WTC11 (cell line): ENCODE data around the gene EFCAB13. TPM values are rescaled to one million over a fixed set of nuclear protein-coding genes. Genes with fewer than 3 reads are reported as not detected.
"Not testable (repeated sequence)": the region's sequence is repeated elsewhere in the genome, so short reads cannot be mapped to it uniquely, and the experiment has no call there.

Experiments used
- ATAC-seq: fragments of 200-7000 bp; cut with Tn5 transposase; 2 replicates; pipeline ENCODE4 v1.10.0; 2021; ENCODE audit warnings: mild to moderate bottlenecking, moderate library complexity
- CTCF ChIA-PET: fragments of 300-600 bp; sonication (Branson Sonifier 250); formaldehyde crosslinking; loops from one replicate; lab custom pipeline; 2021; ENCODE audit warnings: antibody characterized with exemption; lab: Charles Lee
- POLR2A ChIA-PET: fragments of 350-600 bp; sonication (Branson Sonifier 250); formaldehyde crosslinking; loops from one replicate; lab custom pipeline; 2021; ENCODE audit warnings: antibody characterized with exemption; lab: Charles Lee
- DNase-seq: peaks from one replicate; pipeline ENCODE4 v3.0.0; 2021; ENCODE audit warnings: low spot score
- H3K27ac Mint-ChIP-seq: 2 replicates; pipeline ENCODE4 v1.8.0; 2021; ENCODE audit warnings: mixed read lengths
- H3K27me3 Mint-ChIP-seq: 2 replicates; pipeline ENCODE4 v1.8.0; 2021; ENCODE audit warnings: low read depth, mild to moderate bottlenecking, moderate library complexity, mixed read lengths
- H3K36me3 Mint-ChIP-seq: 2 replicates; pipeline ENCODE4 v1.8.0; 2021; ENCODE audit warnings: mixed read lengths
- H3K4me1 Mint-ChIP-seq: 2 replicates; pipeline ENCODE4 v1.8.0; 2022; ENCODE audit warnings: mixed read lengths
- H3K4me3 Mint-ChIP-seq: 2 replicates; pipeline ENCODE4 v1.8.0; 2021; ENCODE audit warnings: mild to moderate bottlenecking, moderate library complexity, mixed read lengths
- H3K9me3 Mint-ChIP-seq: 2 replicates; pipeline ENCODE4 v1.8.0; 2021; ENCODE audit warnings: mixed read lengths
- ARID4B ChIP-seq: sonication (generic); formaldehyde crosslinking; IDR thresholded peaks from 2 replicates; pipeline ENCODE4 v1.8.0; 2023; ENCODE audit warnings: missing genetic modification reagents, mild to moderate bottlenecking, borderline replicate concordance
- ATF3 ChIP-seq: sonication (generic); formaldehyde crosslinking; conservative IDR thresholded peaks from 2 replicates; pipeline ENCODE4 v1.8.1; 2022; ENCODE audit warnings: mild to moderate bottlenecking, missing genetic modification reagents
- CBFB ChIP-seq: sonication (generic); formaldehyde crosslinking; IDR thresholded peaks from 2 replicates; pipeline ENCODE4 v1.8.1; 2022; ENCODE audit warnings: mild to moderate bottlenecking, low read depth, missing genetic modification reagents
- ETV6 ChIP-seq: sonication (generic); formaldehyde crosslinking; IDR thresholded peaks from 2 replicates; pipeline ENCODE4 v1.8.1; 2022; ENCODE audit warnings: mild to moderate bottlenecking, missing genetic modification reagents
- SOX15 ChIP-seq: fragments of 250-450 bp; sonication (Bioruptor Pico); IDR thresholded peaks from 2 replicates; pipeline ENCODE4 v1.9.0; 2021; ENCODE audit warnings: mild to moderate bottlenecking
- SP1 ChIP-seq: sonication (generic); formaldehyde crosslinking; conservative IDR thresholded peaks from 2 replicates; pipeline ENCODE4 v1.8.1; 2022; ENCODE audit warnings: missing genetic modification reagents
- total RNA-seq: library from RNA; stranded (reverse); gene quantifications from 3 replicates; pipeline ENCODE4 v1.2.3, GENCODE V29; 2021
- TF ChIP-seq, protein P1 (sequence below): sonication (generic); formaldehyde crosslinking; IDR thresholded peaks from 2 replicates; pipeline ENCODE4 v1.8.0; 2022; ENCODE audit warnings: mild to moderate bottlenecking, missing genetic modification reagents
- TF ChIP-seq, protein P2 (sequence below): sonication (generic); formaldehyde crosslinking; IDR thresholded peaks from 2 replicates; pipeline ENCODE4 v1.8.1; 2023; ENCODE audit warnings: mild to moderate bottlenecking, missing genetic modification reagents, borderline replicate concordance
- TF ChIP-seq, protein P3 (sequence below): sonication (generic); formaldehyde crosslinking; IDR thresholded peaks from 2 replicates; pipeline ENCODE4 v1.8.1; 2023; ENCODE audit warnings: mild to moderate bottlenecking, missing genetic modification reagents

EFCAB13 gene
- total RNA-seq, 1 experiment from 2014 or later: 3.5 TPM

- TF ChIP-seq ARID4B (0 out of 2 replicates have a peak, but pooled peaks have one; percentile 38), SP1 (CRISPR knock-in tag) (peak; percentile 41; the same call in 1 of the 2 replicates), ETV6 (CRISPR knock-in tag) (no peak), CBFB (no peak), SOX15 (CRISPR knock-in tag) (no peak), ATF3 (0 out of 2 replicates have a peak, but pooled peaks have one; percentile 17)
- TF ChIP-seq, protein P1, sequence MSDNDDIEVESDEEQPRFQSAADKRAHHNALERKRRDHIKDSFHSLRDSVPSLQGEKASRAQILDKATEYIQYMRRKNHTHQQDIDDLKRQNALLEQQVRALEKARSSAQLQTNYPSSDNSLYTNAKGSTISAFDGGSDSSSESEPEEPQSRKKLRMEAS: peak; percentile 29; the same call in 1 of the 2 replicates
- TF ChIP-seq, protein P2, sequence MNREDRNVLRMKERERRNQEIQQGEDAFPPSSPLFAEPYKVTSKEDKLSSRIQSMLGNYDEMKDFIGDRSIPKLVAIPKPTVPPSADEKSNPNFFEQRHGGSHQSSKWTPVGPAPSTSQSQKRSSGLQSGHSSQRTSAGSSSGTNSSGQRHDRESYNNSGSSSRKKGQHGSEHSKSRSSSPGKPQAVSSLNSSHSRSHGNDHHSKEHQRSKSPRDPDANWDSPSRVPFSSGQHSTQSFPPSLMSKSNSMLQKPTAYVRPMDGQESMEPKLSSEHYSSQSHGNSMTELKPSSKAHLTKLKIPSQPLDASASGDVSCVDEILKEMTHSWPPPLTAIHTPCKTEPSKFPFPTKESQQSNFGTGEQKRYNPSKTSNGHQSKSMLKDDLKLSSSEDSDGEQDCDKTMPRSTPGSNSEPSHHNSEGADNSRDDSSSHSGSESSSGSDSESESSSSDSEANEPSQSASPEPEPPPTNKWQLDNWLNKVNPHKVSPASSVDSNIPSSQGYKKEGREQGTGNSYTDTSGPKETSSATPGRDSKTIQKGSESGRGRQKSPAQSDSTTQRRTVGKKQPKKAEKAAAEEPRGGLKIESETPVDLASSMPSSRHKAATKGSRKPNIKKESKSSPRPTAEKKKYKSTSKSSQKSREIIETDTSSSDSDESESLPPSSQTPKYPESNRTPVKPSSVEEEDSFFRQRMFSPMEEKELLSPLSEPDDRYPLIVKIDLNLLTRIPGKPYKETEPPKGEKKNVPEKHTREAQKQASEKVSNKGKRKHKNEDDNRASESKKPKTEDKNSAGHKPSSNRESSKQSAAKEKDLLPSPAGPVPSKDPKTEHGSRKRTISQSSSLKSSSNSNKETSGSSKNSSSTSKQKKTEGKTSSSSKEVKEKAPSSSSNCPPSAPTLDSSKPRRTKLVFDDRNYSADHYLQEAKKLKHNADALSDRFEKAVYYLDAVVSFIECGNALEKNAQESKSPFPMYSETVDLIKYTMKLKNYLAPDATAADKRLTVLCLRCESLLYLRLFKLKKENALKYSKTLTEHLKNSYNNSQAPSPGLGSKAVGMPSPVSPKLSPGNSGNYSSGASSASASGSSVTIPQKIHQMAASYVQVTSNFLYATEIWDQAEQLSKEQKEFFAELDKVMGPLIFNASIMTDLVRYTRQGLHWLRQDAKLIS (CRISPR knock-in tag): no peak
- TF ChIP-seq, protein P3, sequence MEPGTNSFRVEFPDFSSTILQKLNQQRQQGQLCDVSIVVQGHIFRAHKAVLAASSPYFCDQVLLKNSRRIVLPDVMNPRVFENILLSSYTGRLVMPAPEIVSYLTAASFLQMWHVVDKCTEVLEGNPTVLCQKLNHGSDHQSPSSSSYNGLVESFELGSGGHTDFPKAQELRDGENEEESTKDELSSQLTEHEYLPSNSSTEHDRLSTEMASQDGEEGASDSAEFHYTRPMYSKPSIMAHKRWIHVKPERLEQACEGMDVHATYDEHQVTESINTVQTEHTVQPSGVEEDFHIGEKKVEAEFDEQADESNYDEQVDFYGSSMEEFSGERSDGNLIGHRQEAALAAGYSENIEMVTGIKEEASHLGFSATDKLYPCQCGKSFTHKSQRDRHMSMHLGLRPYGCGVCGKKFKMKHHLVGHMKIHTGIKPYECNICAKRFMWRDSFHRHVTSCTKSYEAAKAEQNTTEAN (CRISPR knock-in tag): 0 out of 2 replicates have a peak, but pooled peaks have one; percentile 40
Measured at GRCh38 chr17:47423406-47424295, 99.9 kb downstream of the EFCAB13 start (continued).

- CTCF ChIA-PET, POLR2A ChIA-PET: not testable (repeated sequence)
Measured at GRCh38 chr17:47425233-47425632, 101.5 kb downstream of the EFCAB13 start.

DNA sequence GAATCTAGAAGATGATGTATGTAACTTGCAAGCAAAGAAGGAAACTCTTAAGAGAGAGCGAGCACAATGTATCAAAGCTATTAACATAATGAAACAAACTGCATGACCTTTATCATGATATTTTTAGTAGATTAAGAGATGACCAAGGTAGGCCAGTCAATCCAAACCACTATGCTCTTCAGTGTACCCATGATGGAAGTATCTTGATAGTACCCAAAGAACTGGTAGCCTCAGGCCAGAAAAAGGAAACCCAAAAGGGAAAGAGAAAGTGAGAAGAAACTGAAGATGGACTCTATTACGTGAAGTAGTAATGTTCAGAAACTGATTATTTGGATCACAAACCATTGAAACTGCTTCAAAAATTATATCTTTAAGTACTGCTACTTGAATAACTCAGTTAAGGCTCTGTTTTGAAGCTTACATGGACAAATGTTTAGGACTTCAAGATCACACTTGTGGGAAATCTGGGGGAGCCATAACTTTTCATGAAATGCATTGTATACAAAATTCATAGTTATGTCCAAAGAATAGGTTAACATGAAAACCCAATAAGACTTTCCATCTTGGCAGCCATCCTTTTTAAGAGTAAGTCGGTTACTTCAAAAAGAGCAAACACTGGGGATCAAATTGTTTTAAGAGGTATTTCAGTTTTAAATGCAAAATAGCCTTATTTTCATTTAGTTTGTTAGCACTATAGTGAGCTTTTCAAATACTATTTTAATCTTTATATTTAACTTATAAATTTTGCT, 102.3 kb downstream of the EFCAB13 start:
- H3K27ac Mint-ChIP-seq, H3K4me3 Mint-ChIP-seq, H3K36me3 Mint-ChIP-seq, H3K9me3 Mint-ChIP-seq, POLR2A ChIA-PET, CTCF ChIA-PET, ATAC-seq, DNase-seq, H3K4me1 Mint-ChIP-seq: not testable (repeated sequence)
- peaks cover 33% of the 10 kb centered on the region for H3K27me3 Mint-ChIP-seq

More at GRCh38 chr17:47425233-47425632, 101.5 kb downstream of the EFCAB13 start:
- Mint-ChIP-seq H3K27me3 (peaks cover 33% of the 10 kb centered on the region), H3K4me3 (peak overlapping the region; percentile 9; the same call in 1 of the 2 replicates)
- not testable (repeated sequence) for H3K9me3 Mint-ChIP-seq, H3K4me1 Mint-ChIP-seq, DNase-seq, ATAC-seq, H3K27ac Mint-ChIP-seq, H3K36me3 Mint-ChIP-seq
